ENCODE data around the gene PJA1.

PJA1 gene, protein sequence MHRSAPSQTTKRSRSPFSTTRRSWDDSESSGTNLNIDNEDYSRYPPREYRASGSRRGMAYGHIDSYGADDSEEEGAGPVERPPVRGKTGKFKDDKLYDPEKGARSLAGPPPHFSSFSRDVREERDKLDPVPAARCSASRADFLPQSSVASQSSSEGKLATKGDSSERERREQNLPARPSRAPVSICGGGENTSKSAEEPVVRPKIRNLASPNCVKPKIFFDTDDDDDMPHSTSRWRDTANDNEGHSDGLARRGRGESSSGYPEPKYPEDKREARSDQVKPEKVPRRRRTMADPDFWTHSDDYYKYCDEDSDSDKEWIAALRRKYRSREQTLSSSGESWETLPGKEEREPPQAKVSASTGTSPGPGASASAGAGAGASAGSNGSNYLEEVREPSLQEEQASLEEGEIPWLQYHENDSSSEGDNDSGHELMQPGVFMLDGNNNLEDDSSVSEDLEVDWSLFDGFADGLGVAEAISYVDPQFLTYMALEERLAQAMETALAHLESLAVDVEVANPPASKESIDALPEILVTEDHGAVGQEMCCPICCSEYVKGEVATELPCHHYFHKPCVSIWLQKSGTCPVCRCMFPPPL

DNA sequence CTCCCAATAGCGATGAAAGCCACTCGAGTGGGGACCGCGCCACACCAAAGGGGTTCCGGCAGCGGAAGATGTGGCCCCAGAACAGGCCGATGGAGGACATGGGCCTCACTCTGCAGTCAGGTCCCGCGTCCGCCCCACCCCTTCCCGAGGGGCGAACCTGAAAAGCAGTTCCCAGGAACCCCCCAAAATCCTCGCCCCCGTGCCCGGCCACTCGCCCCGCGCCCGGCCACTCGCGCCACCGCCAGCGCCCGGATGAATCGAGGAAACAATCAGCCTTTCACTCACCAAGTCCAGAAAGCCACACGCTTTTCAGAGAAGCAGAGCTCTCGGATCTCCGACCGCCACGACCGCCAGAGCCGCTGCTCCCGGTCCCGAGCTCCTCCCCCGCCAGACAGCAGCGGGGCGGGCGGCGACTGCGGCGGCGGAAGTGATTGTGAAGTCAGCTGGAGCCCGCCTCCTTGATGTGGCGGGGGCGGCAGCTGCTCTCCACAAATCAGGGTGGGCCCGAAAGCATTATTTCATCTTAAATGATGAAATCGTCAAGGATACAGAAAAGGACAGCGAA is at the start of gene PJA1:
PJA1 (minus strand) TSS at position 367 of the 565 bp plus-strand sequence. CDS start 2,380 bp downstream, outside the sequence.
- Histone ChIP-seq H3K9me3 (ENCODE audit: insufficient read depth, low read length) (0 out of 2 replicates have a peak, but pooled peaks cover 5% of the 10 kb centered on the region), H3K27me3 (ENCODE audit: insufficient read depth, insufficient read length) (no peaks in the 10 kb centered on the region), H3K4me3 (ENCODE audit: insufficient read length, low read depth) (peak within 1 kb of the TSS; percentile 85), H3K36me3 (ENCODE audit: insufficient read depth, insufficient read length, low read length) (peaks cover 27% of the 10 kb centered on the region), H3K4me1 (ENCODE audit: insufficient read depth, insufficient read length) (no peaks in the 10 kb centered on the region), H3K9ac (ENCODE audit: insufficient read length, low read depth) (peak within 1 kb of the TSS; percentile 96)
- peak; percentile 33 for DNase-seq (ENCODE audit: low read depth, low spot score)
- TF ChIP-seq SUZ12 (IDR thresholded peaks at IDR 0.05; ENCODE audit: extremely low read depth, insufficient read depth, insufficient read length) (no peak), ZNF274 (IDR thresholded peaks at IDR 0.05; ENCODE audit: low read depth, low read length) (no peak), YY1 (IDR thresholded peaks at IDR 0.05; ENCODE audit: insufficient read depth, insufficient read length) (no peak)

- H3K27me3 ChIP-seq (ENCODE audit: insufficient read depth, insufficient read length): no peaks in the 10 kb centered on the region
- no peak overlapping the region for H3K4me3 ChIP-seq (ENCODE audit: insufficient read length, low read depth)
- DNase-seq (ENCODE audit: low read depth, low spot score): no peak
- H3K36me3 ChIP-seq (ENCODE audit: insufficient read depth, insufficient read length, low read length): no peaks in the 10 kb centered on the region
- H3K4me1 ChIP-seq (ENCODE audit: insufficient read depth, insufficient read length): peaks cover 5% of the 10 kb centered on the region
- H3K9ac ChIP-seq (ENCODE audit: insufficient read length, low read depth): no peak overlapping the region
- TF ChIP-seq YY1 (IDR thresholded peaks at IDR 0.05; ENCODE audit: insufficient read depth, insufficient read length) (no peak), ZNF274 (IDR thresholded peaks at IDR 0.05; ENCODE audit: low read depth, low read length) (no peak), SUZ12 (IDR thresholded peaks at IDR 0.05; ENCODE audit: extremely low read depth, insufficient read depth, insufficient read length) (no peak)
- no peaks in the 10 kb centered on the region for H3K9me3 ChIP-seq (ENCODE audit: insufficient read depth, low read length)
These were observed 49.2 kb upstream of the PJA1 start for GRCh38 chrX:69214463-69214862.

DNA sequence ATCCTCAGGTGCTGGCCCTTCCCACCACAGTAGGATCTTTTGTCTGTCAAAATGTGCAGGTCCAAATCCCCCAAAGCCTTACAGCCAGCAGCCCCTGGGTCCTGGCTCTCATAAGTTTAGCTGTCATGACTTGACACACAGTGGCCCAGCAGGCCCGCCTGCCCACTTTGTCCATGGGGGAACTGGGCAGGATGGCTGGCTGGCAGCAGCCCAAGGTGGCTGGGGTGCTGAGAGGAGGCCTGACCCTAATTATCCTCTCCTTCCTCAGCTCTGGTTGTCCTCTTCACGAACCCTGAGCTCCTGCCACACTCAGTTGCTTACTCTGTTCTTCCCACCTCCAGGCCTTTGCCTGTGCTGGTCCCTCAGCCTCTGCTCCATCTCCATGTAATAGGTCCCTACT is 46.4 kb upstream of the PJA1 start:
- Histone ChIP-seq H3K9ac (ENCODE audit: insufficient read length, low read depth) (no peak overlapping the region), H3K9me3 (ENCODE audit: insufficient read depth, low read length) (no peaks in the 10 kb centered on the region), H3K36me3 (ENCODE audit: insufficient read depth, insufficient read length, low read length) (no peaks in the 10 kb centered on the region), H3K27me3 (ENCODE audit: insufficient read depth, insufficient read length) (no peaks in the 10 kb centered on the region), H3K4me1 (ENCODE audit: insufficient read depth, insufficient read length) (peaks cover 5% of the 10 kb centered on the region), H3K4me3 (ENCODE audit: insufficient read length, low read depth) (no peak overlapping the region)
- TF ChIP-seq ZNF274 (IDR thresholded peaks at IDR 0.05; ENCODE audit: low read depth, low read length) (no peak), SUZ12 (IDR thresholded peaks at IDR 0.05; ENCODE audit: extremely low read depth, insufficient read depth, insufficient read length) (no peak), YY1 (IDR thresholded peaks at IDR 0.05; ENCODE audit: insufficient read depth, insufficient read length) (no peak)
- no peak for DNase-seq (ENCODE audit: low read depth, low spot score)

GRCh38 chrX:69210581-69210980 is 45.3 kb upstream of the PJA1 start:
- peaks cover 3% of the 10 kb centered on the region for H3K4me1 ChIP-seq (ENCODE audit: insufficient read depth, insufficient read length)
- H3K27me3 ChIP-seq (ENCODE audit: insufficient read depth, insufficient read length): no peaks in the 10 kb centered on the region

GRCh38 chrX:69207216-69207615 is 42.0 kb upstream of the PJA1 start:
- Histone ChIP-seq H3K36me3 (ENCODE audit: insufficient read depth, insufficient read length, low read length) (no peaks in the 10 kb centered on the region), H3K4me1 (ENCODE audit: insufficient read depth, insufficient read length) (peaks cover 3% of the 10 kb centered on the region), H3K9ac (ENCODE audit: insufficient read length, low read depth) (no peak overlapping the region), H3K4me3 (ENCODE audit: insufficient read length, low read depth) (no peak overlapping the region), H3K27me3 (ENCODE audit: insufficient read depth, insufficient read length) (no peaks in the 10 kb centered on the region), H3K9me3 (ENCODE audit: insufficient read depth, low read length) (no peaks in the 10 kb centered on the region)
- no peak for DNase-seq (ENCODE audit: low read depth, low spot score)
- TF ChIP-seq YY1 (IDR thresholded peaks at IDR 0.05; ENCODE audit: insufficient read depth, insufficient read length) (no peak), ZNF274 (IDR thresholded peaks at IDR 0.05; ENCODE audit: low read depth, low read length) (no peak), SUZ12 (IDR thresholded peaks at IDR 0.05; ENCODE audit: extremely low read depth, insufficient read depth, insufficient read length) (no peak)

More at GRCh38 chrX:69210581-69210980, 45.3 kb upstream of the PJA1 start:
- no peaks in the 10 kb centered on the region for H3K36me3 ChIP-seq (ENCODE audit: insufficient read depth, insufficient read length, low read length)
- no peak overlapping the region for H3K9ac ChIP-seq (ENCODE audit: insufficient read length, low read depth)
- H3K4me3 ChIP-seq (ENCODE audit: insufficient read length, low read depth): no peak overlapping the region
- no peaks in the 10 kb centered on the region for H3K9me3 ChIP-seq (ENCODE audit: insufficient read depth, low read length)
- TF ChIP-seq ZNF274 (IDR thresholded peaks at IDR 0.05; ENCODE audit: low read depth, low read length) (no peak), YY1 (IDR thresholded peaks at IDR 0.05; ENCODE audit: insufficient read depth, insufficient read length) (no peak), SUZ12 (IDR thresholded peaks at IDR 0.05; ENCODE audit: extremely low read depth, insufficient read depth, insufficient read length) (no peak)
- no peak for DNase-seq (ENCODE audit: low read depth, low spot score)

DNA sequence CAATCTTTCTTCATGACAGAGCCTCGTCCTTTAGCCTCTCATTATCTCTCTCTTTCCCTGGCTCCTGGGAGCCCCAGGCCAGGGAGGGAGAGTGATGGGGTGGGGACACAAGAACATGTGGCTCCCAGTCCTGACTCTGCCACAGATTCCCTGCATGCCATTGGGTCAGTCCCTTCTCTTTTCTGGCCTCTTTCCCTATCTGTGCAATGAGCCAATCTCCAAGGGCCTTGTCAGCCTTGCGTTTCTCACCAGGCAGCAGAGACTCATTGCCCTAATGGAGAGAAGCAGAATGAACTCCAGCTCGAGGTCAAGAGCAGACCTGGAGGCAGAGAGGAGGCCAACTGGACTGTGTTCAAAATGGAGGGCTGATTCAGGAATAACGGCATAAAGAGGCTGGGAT is 38.4 kb upstream of the PJA1 start:
- Histone ChIP-seq H3K4me1 (ENCODE audit: insufficient read depth, insufficient read length) (peaks cover 3% of the 10 kb centered on the region), H3K9me3 (ENCODE audit: insufficient read depth, low read length) (no peaks in the 10 kb centered on the region), H3K27me3 (ENCODE audit: insufficient read depth, insufficient read length) (no peaks in the 10 kb centered on the region), H3K9ac (ENCODE audit: insufficient read length, low read depth) (no peak overlapping the region), H3K36me3 (ENCODE audit: insufficient read depth, insufficient read length, low read length) (no peaks in the 10 kb centered on the region), H3K4me3 (ENCODE audit: insufficient read length, low read depth) (no peak overlapping the region)
- TF ChIP-seq SUZ12 (IDR thresholded peaks at IDR 0.05; ENCODE audit: extremely low read depth, insufficient read depth, insufficient read length) (no peak), YY1 (IDR thresholded peaks at IDR 0.05; ENCODE audit: insufficient read depth, insufficient read length) (no peak), ZNF274 (IDR thresholded peaks at IDR 0.05; ENCODE audit: low read depth, low read length) (no peak)
- DNase-seq (ENCODE audit: low read depth, low spot score): no peak

- DNase-seq (ENCODE audit: low read depth, low spot score): no peak
- no peak overlapping the region for H3K4me3 ChIP-seq (ENCODE audit: insufficient read length, low read depth)
- no peak for TF ChIP-seq ZNF274 (IDR thresholded peaks at IDR 0.05; ENCODE audit: low read depth, low read length)
- no peak for TF ChIP-seq YY1 (IDR thresholded peaks at IDR 0.05; ENCODE audit: insufficient read depth, insufficient read length)
- H3K27me3 ChIP-seq (ENCODE audit: insufficient read depth, insufficient read length): no peaks in the 10 kb centered on the region
- no peaks in the 10 kb centered on the region for H3K36me3 ChIP-seq (ENCODE audit: insufficient read depth, insufficient read length, low read length)
- no peak overlapping the region for H3K9ac ChIP-seq (ENCODE audit: insufficient read length, low read depth)
- no peaks in the 10 kb centered on the region for H3K9me3 ChIP-seq (ENCODE audit: insufficient read depth, low read length)
- peaks cover 3% of the 10 kb centered on the region for H3K4me1 ChIP-seq (ENCODE audit: insufficient read depth, insufficient read length)
These were observed 32.4 kb upstream of the PJA1 start for GRCh38 chrX:69197690-69198089.

Measured in NT2/D1 (cell line).